PC-3 (cell line): ENCODE results near the gene PSMB2. TPM values are rescaled to one million over a fixed set of nuclear protein-coding genes. Genes with fewer than 3 reads are reported as not detected.

ENCODE experiments used
- ATAC-seq: fragments of 200-7000 bp; cut with Tn5 transposase; 2 replicates; pipeline ENCODE4 v1.9.1; 2020; ENCODE audit warnings: mild to moderate bottlenecking, moderate library complexity
- BruUV-seq: library from RNA; stranded (reverse); fragments of 400-500 nt; replicated peaks from 2 replicates; lab custom pipeline; 2021; lab: Mats Ljungman, UMichigan
- CTCF ChIA-PET: fragments of 300-600 bp; sonication (Branson Sonifier 250); formaldehyde crosslinking; loops from one replicate; lab custom pipeline; 2022; ENCODE audit warnings: antibody characterized with exemption; lab: Charles Lee
- POLR2A ChIA-PET: fragments of 300-600 bp; sonication (Branson Sonifier 250); formaldehyde crosslinking; loops from one replicate; lab custom pipeline; 2022; ENCODE audit warnings: antibody characterized with exemption; ENCODE audit not compliant: unreplicated experiment; lab: Charles Lee
- DNase-seq: peaks from one replicate; pipeline ENCODE4 v3.0.0-alpha.2; 2015
- H2AFZ ChIP-seq: fragments of 300-600 bp; sonication (generic); 2 replicates; pipeline ENCODE4 v1.6.0; 2016; ENCODE audit warnings: antibody characterized with exemption, low read length
- H3F3A ChIP-seq: fragments of 300-600 bp; sonication (generic); one replicate; pipeline ENCODE4 v1.6.0; 2017; ENCODE audit warnings: antibody characterized with exemption, low read length, control low read depth, mild to moderate bottlenecking; ENCODE audit not compliant: unreplicated experiment
- H3K27ac ChIP-seq: fragments of 300-600 bp; sonication (generic); 2 replicates; pipeline ENCODE4 v1.5.1; 2016; ENCODE audit warnings: mild to moderate bottlenecking, low read length
- H3K27me3 ChIP-seq: fragments of 300-600 bp; sonication (generic); 2 replicates; pipeline ENCODE4 v1.6.1; 2016; ENCODE audit warnings: low read length, mixed read lengths
- H3K36me3 ChIP-seq: fragments of 300-600 bp; sonication (generic); 2 replicates; pipeline ENCODE4 v1.6.1; 2016; ENCODE audit warnings: low read depth, mixed run types, low read length, mixed read lengths
- H3K4me1 ChIP-seq: fragments of 300-600 bp; sonication (generic); 2 replicates; pipeline ENCODE4 v1.5.1; 2016; ENCODE audit warnings: low read length; ENCODE audit not compliant: insufficient read depth
- H3K4me2 ChIP-seq: fragments of 300-600 bp; sonication (generic); 2 replicates; pipeline ENCODE4 v1.6.0; 2016; ENCODE audit warnings: low read length
- H3K4me3 ChIP-seq: fragments of 300-600 bp; sonication (generic); 2 replicates; pipeline ENCODE4 v1.5.1; 2016; ENCODE audit warnings: mild to moderate bottlenecking, low read length, mixed read lengths
- H3K79me2 ChIP-seq: fragments of 300-600 bp; sonication (generic); 2 replicates; pipeline ENCODE4 v1.6.1; 2017; ENCODE audit warnings: low read length, mixed read lengths
- H3K9ac ChIP-seq: fragments of 300-600 bp; sonication (generic); 2 replicates; pipeline ENCODE4 v1.6.0; 2016; ENCODE audit warnings: mild to moderate bottlenecking, low read length
- H3K9me2 ChIP-seq: fragments of 300-600 bp; sonication (generic); replicated peaks from 2 replicates; pipeline ENCODE4 v1.6.1; 2016; ENCODE audit warnings: mixed run types, low read length, mixed read lengths
- H3K9me3 ChIP-seq: fragments of 300-600 bp; sonication (generic); 2 replicates; pipeline ENCODE4 v1.6.1; 2016; ENCODE audit warnings: low read length, mixed read lengths
- H4K20me1 ChIP-seq: fragments of 300-600 bp; sonication (generic); 2 replicates; pipeline ENCODE4 v1.6.1; 2016; ENCODE audit warnings: low read length, mixed read lengths
- CTCF ChIP-seq: fragments of 300-600 bp; sonication (generic); conservative IDR thresholded peaks from 2 replicates; pipeline ENCODE4 v1.5.1; 2017; ENCODE audit warnings: antibody characterized with exemption, low read depth, mild to moderate bottlenecking, low read length
- EZH2 ChIP-seq: fragments of 300-600 bp; sonication (generic); IDR thresholded peaks from one replicate; pipeline ENCODE4 v1.6.1; 2017; ENCODE audit warnings: antibody characterized with exemption, mild to moderate bottlenecking, low read length; ENCODE audit not compliant: unreplicated experiment
- EZH2phosphoT487 ChIP-seq: fragments of 300-600 bp; sonication (generic); IDR thresholded peaks from 2 replicates; pipeline ENCODE4 v1.6.1; 2018; ENCODE audit warnings: mild to moderate bottlenecking, antibody characterized with exemption, low read length, borderline replicate concordance
- intact Hi-C: fragments of 100-400 bp; cut with micrococcal nuclease; formaldehyde crosslinking; loops from 2 replicates; pipeline ENCODE4 v1.9.0; 2023
- total RNA-seq: library from RNA; depleted of rRNA; stranded (reverse); fragments of >200 nt; gene quantifications from 2 replicates; pipeline ENCODE4 v1.2.3, GENCODE V29; 2014

Gene PSMB2
- total RNA-seq, 1 experiment from 2014 or later: 61.2 TPM

GRCh38 chr1:35599411-35599810 lies 41.9 kb downstream of the PSMB2 start:
- TF ChIP-seq EZH2phosphoT487 (no peak), CTCF (no peak), EZH2 (no peak)
- no peak overlapping the region for H3K27ac ChIP-seq
- ATAC-seq: no peak
- H2AFZ ChIP-seq: no peak overlapping the region
- H3F3A ChIP-seq: no peaks in the 10 kb centered on the region
- H3K9ac ChIP-seq: no peak overlapping the region
- no peaks in the 10 kb centered on the region for H3K4me1 ChIP-seq
- H3K79me2 ChIP-seq: no peaks in the 10 kb centered on the region
- H3K4me3 ChIP-seq: no peak overlapping the region
- no peak overlapping the region for H3K4me2 ChIP-seq
- BruUV-seq: no TSS peak
- H3K9me3 ChIP-seq: no peaks in the 10 kb centered on the region
- intact Hi-C loops: no loop called here
- CTCF ChIA-PET: no interaction called here
- H3K9me2 ChIP-seq: no peaks in the 10 kb centered on the region
- DNase-seq: no peak
- H4K20me1 ChIP-seq: no peaks in the 10 kb centered on the region
- H3K36me3 ChIP-seq: peaks cover 48% of the 10 kb centered on the region
- POLR2A ChIA-PET: interaction anchor here (0.6 kb wide), 1 partner anchor 10 kb away, joined by 5 read pairs; no protein-coding TSS in a partner anchor
- no peaks in the 10 kb centered on the region for H3K27me3 ChIP-seq

- Histone ChIP-seq H3K4me1 (no peaks in the 10 kb centered on the region), H3K27me3 (no peaks in the 10 kb centered on the region), H3K4me2 (no peak overlapping the region), H4K20me1 (no peaks in the 10 kb centered on the region), H3K27ac (no peak overlapping the region), H3K4me3 (no peak overlapping the region), H2AFZ (no peak overlapping the region), H3K9me2 (no peaks in the 10 kb centered on the region), H3K9me3 (no peaks in the 10 kb centered on the region), H3F3A (no peaks in the 10 kb centered on the region), H3K9ac (no peak overlapping the region), H3K79me2 (no peaks in the 10 kb centered on the region), H3K36me3 (peaks cover 44% of the 10 kb centered on the region)
- intact Hi-C loops: no loop called here
- ATAC-seq: no peak
- ChIA-PET CTCF (no interaction called here), POLR2A (interaction anchor here (0.6 kb wide), 1 partner anchor 10 kb away, joined by 5 read pairs; no protein-coding TSS in a partner anchor)
- TF ChIP-seq EZH2phosphoT487 (no peak), EZH2 (no peak), CTCF (no peak)
- DNase-seq: no peak
- BruUV-seq: no TSS peak
Measured at GRCh38 chr1:35598895-35599294, 42.4 kb downstream of the PSMB2 start.

GRCh38 chr1:35597870-35598269 lies 43.5 kb downstream of the PSMB2 start:
- no peak for DNase-seq
- Histone ChIP-seq H3K9ac (no peak overlapping the region), H3K27ac (no peak overlapping the region), H3K79me2 (no peaks in the 10 kb centered on the region), H2AFZ (no peak overlapping the region), H3K9me2 (no peaks in the 10 kb centered on the region), H3K4me1 (no peaks in the 10 kb centered on the region), H3F3A (no peaks in the 10 kb centered on the region), H3K4me3 (no peak overlapping the region), H3K9me3 (no peaks in the 10 kb centered on the region), H3K4me2 (no peak overlapping the region), H4K20me1 (no peaks in the 10 kb centered on the region), H3K27me3 (no peaks in the 10 kb centered on the region), H3K36me3 (peaks cover 34% of the 10 kb centered on the region)
- no peak for TF ChIP-seq CTCF
- no peak for TF ChIP-seq EZH2
- no peak for TF ChIP-seq EZH2phosphoT487
- CTCF ChIA-PET: no interaction called here
- intact Hi-C loops: no loop called here
- no TSS peak for BruUV-seq
- no peak for ATAC-seq
- POLR2A ChIA-PET: no interaction called here
